CD4-positive, alpha-beta T cell (primary cell): ENCODE data around the gene SETBP1. TPM values are rescaled to one million over a fixed set of nuclear protein-coding genes. Genes with fewer than 3 reads are reported as not detected.

Source experiments
- ATAC-seq: fragments of 200-7000 bp; cut with Tn5 transposase; one replicate; pipeline ENCODE4 v1.10.0; 2022; ENCODE audit warnings: mild to moderate bottlenecking; ENCODE audit not compliant: poor library complexity
- CTCF ChIA-PET: fragments of 350-600 bp; sonication (Branson Sonifier 250); formaldehyde crosslinking; loops from one replicate; lab custom pipeline; 2021; ENCODE audit warnings: antibody characterized with exemption, inconsistent platforms; lab: Charles Lee
- POLR2A ChIA-PET: fragments of 350-600 bp; sonication (Branson Sonifier 250); formaldehyde crosslinking; loops from one replicate; lab custom pipeline; 2021; ENCODE audit warnings: antibody characterized with exemption, inconsistent platforms; lab: Charles Lee
- DNase-seq, 14 experiments: peaks; one replicate each; pipeline ENCODE4 v3.0.0-alpha.2; 2013 to 2020; ENCODE audit warnings: mixed read lengths in 2 of 14
- H3K27ac ChIP-seq, 2 donors: one replicate each; pipeline versions ENCODE4 v1.5.1 to v1.7.0; 2013; ENCODE audit warnings: low read length in 2 of 2, low read depth in 1 of 2, mild to moderate bottlenecking in 1 of 2
- H3K27me3 ChIP-seq, 2 experiments: 1 replicate in 1 of 2; 2 replicates in 1 of 2; pipeline versions ENCODE4 v1.6.1 to v1.7.0; 2013; ENCODE audit warnings: low read length in 2 of 2, control low read depth in 1 of 2, mild to moderate bottlenecking in 1 of 2, moderate library complexity in 1 of 2; ENCODE audit not compliant: insufficient read depth in 2 of 2, control insufficient read depth in 1 of 2
- H3K36me3 ChIP-seq: one replicate; pipeline ENCODE4 v1.6.1; 2013; ENCODE audit warnings: low read length, control low read depth; ENCODE audit not compliant: insufficient read depth
- H3K4me1 ChIP-seq: one replicate; pipeline ENCODE4 v1.6.1; 2013; ENCODE audit warnings: low read length, control low read depth; ENCODE audit not compliant: insufficient read depth
- H3K4me3 ChIP-seq: one replicate; pipeline ENCODE4 v1.5.1; 2013; ENCODE audit warnings: mild to moderate bottlenecking, low read length, moderate library complexity
- H3K9me3 ChIP-seq, 2 experiments: 1 replicate in 1 of 2; 2 replicates in 1 of 2; pipeline versions ENCODE4 v1.6.1 to v1.7.0; 2013; ENCODE audit warnings: low read length in 2 of 2, mild to moderate bottlenecking in 2 of 2, control low read depth in 1 of 2, moderate library complexity in 1 of 2; ENCODE audit not compliant: control insufficient read depth in 1 of 2, insufficient read depth in 1 of 2
- H3K27ac Mint-ChIP-seq: one replicate; pipeline ENCODE4 v1.8.0; 2020; ENCODE audit warnings: mixed read lengths
- H3K27me3 Mint-ChIP-seq: one replicate; pipeline ENCODE4 v1.8.0; 2021; ENCODE audit warnings: mixed read lengths
- H3K36me3 Mint-ChIP-seq: one replicate; pipeline ENCODE4 v1.8.0; 2021; ENCODE audit warnings: low read depth, mixed read lengths
- H3K4me1 Mint-ChIP-seq: one replicate; pipeline ENCODE4 v1.8.0; 2021; ENCODE audit warnings: low read depth, mixed read lengths
- H3K4me3 Mint-ChIP-seq: one replicate; pipeline ENCODE4 v1.8.0; 2020; ENCODE audit warnings: mild to moderate bottlenecking, mixed read lengths
- H3K9me3 Mint-ChIP-seq: one replicate; pipeline ENCODE4 v1.8.0; 2020; ENCODE audit warnings: mixed read lengths
- intact Hi-C, 2 experiments: fragments of 100-400 bp; cut with DNase I in 1 of 2; cut with micrococcal nuclease in 1 of 2; formaldehyde crosslinking; loops; one replicate each; pipeline versions ENCODE4 v1.15.1 to v1.9.0; 2023 to 2025; cut with DNase I, micrococcal nuclease
- total RNA-seq, 174 experiments: library from RNA in 2 of 174; stranded (reverse) in 2 of 174; gene quantifications; one replicate each; pipeline ENCODE4 v1.2.3 and lab custom pipeline; 2021 to 2026
- TF ChIP-seq, protein P1 (sequence below): fragments of 200-600 bp; IDR thresholded peaks from one replicate; pipeline ENCODE4 v1.8.0; 2022; ENCODE audit warnings: antibody characterized with exemption, mild to moderate bottlenecking

The SETBP1 gene
- total RNA-seq, 2 experiments from 2014 or later: 0.25 to 0.41 TPM

GRCh38 chr18:44889111-44889510 lies 208.4 kb downstream of the SETBP1 start:
- Histone ChIP-seq H3K9me3 (no peaks in the 10 kb centered on the region), H3K27me3 (no peaks in the 10 kb centered on the region), H3K36me3 (no peaks in the 10 kb centered on the region), H3K27ac (no peak overlapping the region), H3K4me3 (no peak overlapping the region), H3K4me1 (no peaks in the 10 kb centered on the region)
- no peaks in the 10 kb centered on the region for H3K27me3 Mint-ChIP-seq
- no peak overlapping the region for H3K27ac Mint-ChIP-seq
- no peak overlapping the region for H3K4me3 Mint-ChIP-seq
- DNase-seq: no peak
- no peak for ATAC-seq
- POLR2A ChIA-PET: no interaction called here
- peaks cover 10% of the 10 kb centered on the region for H3K4me1 Mint-ChIP-seq
- CTCF ChIA-PET: no interaction called here
- no peaks in the 10 kb centered on the region for H3K36me3 Mint-ChIP-seq
- H3K9me3 Mint-ChIP-seq: no peaks in the 10 kb centered on the region
- TF ChIP-seq, protein P1, sequence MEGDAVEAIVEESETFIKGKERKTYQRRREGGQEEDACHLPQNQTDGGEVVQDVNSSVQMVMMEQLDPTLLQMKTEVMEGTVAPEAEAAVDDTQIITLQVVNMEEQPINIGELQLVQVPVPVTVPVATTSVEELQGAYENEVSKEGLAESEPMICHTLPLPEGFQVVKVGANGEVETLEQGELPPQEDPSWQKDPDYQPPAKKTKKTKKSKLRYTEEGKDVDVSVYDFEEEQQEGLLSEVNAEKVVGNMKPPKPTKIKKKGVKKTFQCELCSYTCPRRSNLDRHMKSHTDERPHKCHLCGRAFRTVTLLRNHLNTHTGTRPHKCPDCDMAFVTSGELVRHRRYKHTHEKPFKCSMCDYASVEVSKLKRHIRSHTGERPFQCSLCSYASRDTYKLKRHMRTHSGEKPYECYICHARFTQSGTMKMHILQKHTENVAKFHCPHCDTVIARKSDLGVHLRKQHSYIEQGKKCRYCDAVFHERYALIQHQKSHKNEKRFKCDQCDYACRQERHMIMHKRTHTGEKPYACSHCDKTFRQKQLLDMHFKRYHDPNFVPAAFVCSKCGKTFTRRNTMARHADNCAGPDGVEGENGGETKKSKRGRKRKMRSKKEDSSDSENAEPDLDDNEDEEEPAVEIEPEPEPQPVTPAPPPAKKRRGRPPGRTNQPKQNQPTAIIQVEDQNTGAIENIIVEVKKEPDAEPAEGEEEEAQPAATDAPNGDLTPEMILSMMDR: no peak
- intact Hi-C loops: no loop called here

DNA sequence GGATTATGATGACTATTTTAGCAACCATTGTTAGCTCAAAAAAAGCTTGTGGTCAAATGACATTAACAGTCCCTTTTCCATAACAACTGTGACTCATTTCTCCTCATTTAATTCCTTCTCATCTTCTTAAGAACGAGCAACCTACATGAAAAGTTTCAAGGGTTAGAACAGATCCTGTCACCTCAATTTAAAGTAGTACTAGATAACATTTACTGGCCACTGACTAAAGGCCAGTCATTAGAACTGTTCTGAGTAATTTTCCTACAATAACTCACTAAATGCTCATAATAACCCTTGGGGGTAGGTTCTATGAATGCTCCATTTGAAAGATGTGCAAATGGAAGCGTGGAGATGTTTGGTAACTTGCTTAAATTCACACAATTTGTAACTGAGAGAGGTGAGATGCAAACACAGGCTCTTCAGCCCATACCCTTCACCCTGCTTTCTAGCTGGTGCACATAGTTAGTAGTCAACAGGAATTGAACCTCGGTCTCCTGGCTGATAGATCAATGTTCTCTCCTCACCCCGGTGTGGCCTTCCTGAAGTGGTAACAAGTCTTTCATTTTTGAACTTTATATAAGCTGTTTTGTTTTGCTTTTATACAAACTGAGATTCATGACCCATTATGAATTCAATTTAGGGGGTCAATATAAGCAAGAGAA lies 212.5 kb downstream of the SETBP1 start:
- TF ChIP-seq, protein P1: no peak
- Mint-ChIP-seq H3K9me3 (no peaks in the 10 kb centered on the region), H3K36me3 (no peaks in the 10 kb centered on the region), H3K4me3 (no peak overlapping the region), H3K4me1 (peaks cover 21% of the 10 kb centered on the region), H3K27me3 (no peaks in the 10 kb centered on the region), H3K27ac (no peak overlapping the region)
- ATAC-seq (no peak), DNase-seq (no peak)
- CTCF ChIA-PET: no interaction called here
- no peaks in the 10 kb centered on the region for H3K4me1 ChIP-seq
- H3K27me3 ChIP-seq: no peaks in the 10 kb centered on the region
- H3K9me3 ChIP-seq: no peaks in the 10 kb centered on the region
- H3K27ac ChIP-seq: no peak overlapping the region
- intact Hi-C loops: no loop called here
- no peak overlapping the region for H3K4me3 ChIP-seq
- H3K36me3 ChIP-seq: no peaks in the 10 kb centered on the region
- POLR2A ChIA-PET: no interaction called here

DNA sequence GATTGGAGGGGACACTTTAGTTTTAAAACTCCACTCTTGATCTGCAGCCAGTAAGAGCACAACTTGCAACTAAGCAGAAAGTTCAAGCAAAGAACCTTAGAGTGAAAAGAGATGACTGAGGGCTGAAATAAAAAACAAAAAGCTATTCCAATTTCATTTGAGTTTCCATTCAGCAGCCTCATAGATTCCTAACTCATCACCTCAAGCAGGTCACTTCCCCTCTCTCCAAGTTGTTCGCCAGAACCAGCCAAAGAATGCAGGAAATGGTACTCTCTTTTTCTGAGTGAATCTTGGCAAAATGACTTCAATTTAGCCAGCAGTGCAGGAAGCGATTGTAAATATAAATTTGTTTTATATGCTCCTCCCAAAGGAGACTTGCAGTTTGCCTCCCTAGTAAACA lies 213.3 kb downstream of the SETBP1 start:
- H3K27me3 Mint-ChIP-seq: no peaks in the 10 kb centered on the region
- intact Hi-C loops: no loop called here
- CTCF ChIA-PET: no interaction called here

More for the DNA sequence above, 213.3 kb downstream of the SETBP1 start:
- H3K36me3 ChIP-seq: no peaks in the 10 kb centered on the region
- H3K4me1 Mint-ChIP-seq: peaks cover 21% of the 10 kb centered on the region
- no peaks in the 10 kb centered on the region for H3K9me3 ChIP-seq
- no peaks in the 10 kb centered on the region for H3K27me3 ChIP-seq
- H3K4me3 Mint-ChIP-seq: no peak overlapping the region
- TF ChIP-seq, protein P1: no peak
- H3K27ac Mint-ChIP-seq: no peak overlapping the region
- H3K4me1 ChIP-seq: no peaks in the 10 kb centered on the region
- POLR2A ChIA-PET: no interaction called here
- no peaks in the 10 kb centered on the region for H3K36me3 Mint-ChIP-seq
- no peak overlapping the region for H3K4me3 ChIP-seq
- DNase-seq: no peak
- no peaks in the 10 kb centered on the region for H3K9me3 Mint-ChIP-seq
- no peak overlapping the region for H3K27ac ChIP-seq
- no peak for ATAC-seq
